ENCODE data around the gene TMEM91. TPM values are rescaled to one million over a fixed set of nuclear protein-coding genes. Genes with fewer than 3 reads are reported as not detected.

The TMEM91 gene
- total and polyA plus RNA-seq, 2 donors (not counting 3 experiments of a cell fraction or from before 2014, with no cell fraction given) = 9.0 to 13.2 TPM

- Histone ChIP-seq H3K9ac (replicated peaks; ENCODE audit: extremely low read depth, insufficient read depth, low read length) (peak overlapping the region; percentile 94), H3K4me2 (ENCODE audit: insufficient read depth, low read length) (peak overlapping the region; percentile 72), H3K4me3 (replicated peaks in 1 of 3; ENCODE audit: insufficient read depth in 1 of 3, low read depth in 1 of 3, low read length in 3 of 3) (peak overlapping the region; percentile 79 to 95 (median 81)), H3K79me2 (ENCODE audit: control insufficient read depth, insufficient read depth, low read length) (peaks cover 6% of the 10 kb centered on the region), H3K4me1 (ENCODE audit: control insufficient read depth, extremely low read depth, insufficient read depth, low read length) (peaks cover 39% of the 10 kb centered on the region), H3K36me3 (ENCODE audit: control insufficient read depth in 2 of 2, extremely low read depth in 1 of 2, insufficient read depth in 2 of 2, low read length in 2 of 2) (peaks cover 0 to 2% of the 10 kb centered on the region in 2 experiments), H4K20me1 (replicated peaks; ENCODE audit: control insufficient read depth, extremely low read depth, insufficient read depth, low read length) (no peaks in the 10 kb centered on the region), H3K9me1 (replicated peaks; ENCODE audit: control insufficient read depth, extremely low read depth, insufficient read depth, low read length) (no peaks in the 10 kb centered on the region), H3K9me3 (replicated peaks; ENCODE audit: control insufficient read depth, insufficient read depth, low read length) (no peaks in the 10 kb centered on the region), H3K27ac (ENCODE audit: insufficient read depth, low read depth, low read length) (no peak overlapping the region), H2AFZ (ENCODE audit: low read depth, low read length) (no peak overlapping the region), H3K27me3 (ENCODE audit: control insufficient read depth in 2 of 2, insufficient read depth in 2 of 2, low read length in 2 of 2) (no peaks in the 10 kb centered on the region)
- no TSS peak for BruUV-seq (replicated peaks)
- CTCF ChIA-PET = interaction anchor here (1.0 kb wide), 1 partner anchor 45 kb away, joined by 3 read pairs; no protein-coding TSS in a partner anchor
- dilution Hi-C loops (cut with MboI; ENCODE audit: extremely low pct_ligation_motif_present, low sequenced_read_pairs) = no loop called here
- intact Hi-C loops (cut with micrococcal nuclease) = no loop called here
- DNase-seq (ENCODE audit: low read depth, low spot score) (no peak), FAIRE-seq (no peak)
- TF ChIP-seq GATA2 (IDR thresholded peaks at IDR 0.05; ENCODE audit: insufficient read depth, insufficient read length, low read depth, low read length) (no peak), CTCF (IDR thresholded peaks at IDR 0.05; ENCODE audit: extremely low read depth in 1 of 2, insufficient read depth in 1 of 2, low read depth in 1 of 2, low read length in 2 of 2) (no peak), POLR2AphosphoS5 (IDR thresholded peaks at IDR 0.05; ENCODE audit: insufficient read depth, low read depth, low read length) (no peak), JUN (IDR thresholded peaks at IDR 0.05; ENCODE audit: borderline replicate concordance, insufficient read depth, insufficient read length, low read depth) (no peak), MYC (IDR thresholded peaks at IDR 0.05; ENCODE audit: low read depth, low read length) (no peak), FOS (IDR thresholded peaks at IDR 0.05; ENCODE audit: borderline replicate concordance, insufficient read depth, low read length) (no peak), POLR2A (IDR thresholded peaks at IDR 0.05; ENCODE audit: low read depth, low read length) (no peak), EZH2 (IDR thresholded peaks at IDR 0.05; ENCODE audit: borderline replicate concordance, low read depth, low read length, severe bottlenecking) (no peak)
- TF ChIP-seq, protein P1, sequence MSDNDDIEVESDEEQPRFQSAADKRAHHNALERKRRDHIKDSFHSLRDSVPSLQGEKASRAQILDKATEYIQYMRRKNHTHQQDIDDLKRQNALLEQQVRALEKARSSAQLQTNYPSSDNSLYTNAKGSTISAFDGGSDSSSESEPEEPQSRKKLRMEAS (IDR thresholded peaks at IDR 0.05; ENCODE audit: insufficient read depth, insufficient read length) = no peak
- POLR2A ChIA-PET = interaction anchor here (0.6 kb wide), 1 partner anchor 33 kb away, joined by 3 read pairs; no protein-coding TSS in a partner anchor
These were observed 22.3 kb downstream of the TMEM91 start for GRCh38 chr19:41398598-41398997.
